GM23338 (cell line): ENCODE results near the gene PDHB. TPM values are rescaled to one million over a fixed set of nuclear protein-coding genes. Genes with fewer than 3 reads are reported as not detected.

Experiments
- ATAC-seq: fragments of 200-7000 bp; cut with Tn5 transposase; 3 replicates; pipeline ENCODE4 v1.9.1; 2020
- DNase-seq: peaks from one replicate; pipeline ENCODE4 v3.0.0-alpha.2; 2015; ENCODE audit warnings: low spot score
- H2AFZ ChIP-seq: fragments of 200-600 bp; sonication (generic); 2 replicates; pipeline ENCODE4 v1.8.0; 2016; ENCODE audit warnings: antibody characterized with exemption, mild to moderate bottlenecking, moderate library complexity
- H3F3A ChIP-seq: fragments of 200-600 bp; sonication (generic); replicated peaks from 2 replicates; pipeline ENCODE4 v1.8.0; 2017; ENCODE audit warnings: antibody characterized with exemption, mixed run types, low read depth
- H3K27ac ChIP-seq: fragments of 200-600 bp; sonication (generic); 2 replicates; pipeline ENCODE4 v1.6.1; 2016; ENCODE audit warnings: low read depth
- H3K27me3 ChIP-seq: fragments of 200-600 bp; sonication (generic); 2 replicates; pipeline ENCODE4 v1.8.0; 2016; ENCODE audit warnings: mild to moderate bottlenecking, mixed run types, moderate library complexity; ENCODE audit not compliant: insufficient read depth
- H3K36me3 ChIP-seq: fragments of 200-600 bp; sonication (generic); 2 replicates; pipeline ENCODE4 v1.8.0; 2016; ENCODE audit warnings: mild to moderate bottlenecking; ENCODE audit not compliant: insufficient read depth
- H3K4me1 ChIP-seq: fragments of 200-600 bp; sonication (generic); 2 replicates; pipeline ENCODE4 v1.8.0; 2016; ENCODE audit warnings: mild to moderate bottlenecking, moderate library complexity; ENCODE audit not compliant: insufficient read depth
- H3K4me2 ChIP-seq: fragments of 200-600 bp; sonication (generic); 2 replicates; pipeline ENCODE4 v1.7.1; 2017; ENCODE audit warnings: mixed run types
- H3K4me3 ChIP-seq: fragments of 200-600 bp; sonication (generic); 2 replicates; pipeline ENCODE4 v1.6.1; 2016; ENCODE audit warnings: mixed run types
- H3K79me2 ChIP-seq: fragments of 200-600 bp; sonication (generic); replicated peaks from 2 replicates; pipeline ENCODE4 v1.8.0; 2017; ENCODE audit warnings: mild to moderate bottlenecking; ENCODE audit not compliant: insufficient read depth
- H3K9me2 ChIP-seq: fragments of 200-600 bp; sonication (generic); 2 replicates; pipeline ENCODE4 v1.8.0; 2017; ENCODE audit not compliant: insufficient read depth
- H4K20me1 ChIP-seq: fragments of 200-600 bp; sonication (generic); replicated peaks from 2 replicates; pipeline ENCODE4 v1.8.0; 2017; ENCODE audit warnings: mild to moderate bottlenecking; ENCODE audit not compliant: insufficient read depth
- H3K27ac Mint-ChIP-seq: 2 replicates; pipeline ENCODE4 v1.8.0; 2020; ENCODE audit warnings: inconsistent platforms, mild to moderate bottlenecking, moderate library complexity, mixed read lengths
- H3K27me3 Mint-ChIP-seq: 3 replicates; pipeline ENCODE4 v1.8.0; 2022; ENCODE audit warnings: low read depth, mild to moderate bottlenecking, moderate library complexity, mixed read lengths, inconsistent platforms; ENCODE audit not compliant: insufficient read depth, poor library complexity
- H3K36me3 Mint-ChIP-seq: 3 replicates; pipeline ENCODE4 v1.8.0; 2021; ENCODE audit warnings: low read depth, mild to moderate bottlenecking, inconsistent platforms, moderate library complexity, mixed read lengths
- H3K4me1 Mint-ChIP-seq: 3 replicates; pipeline ENCODE4 v1.8.0; 2020; ENCODE audit warnings: mild to moderate bottlenecking, inconsistent platforms, mixed read lengths
- H3K4me3 Mint-ChIP-seq: 3 replicates; pipeline ENCODE4 v1.8.0; 2021; ENCODE audit warnings: moderate library complexity, mild to moderate bottlenecking, inconsistent platforms, mixed read lengths
- H3K9me3 Mint-ChIP-seq: 3 replicates; pipeline ENCODE4 v1.8.0; 2020; ENCODE audit warnings: moderate library complexity, mild to moderate bottlenecking, inconsistent platforms, mixed read lengths
- CREB1 ChIP-seq: fragments of 250-450 bp; sonication (Bioruptor Pico); IDR thresholded peaks from 2 replicates; pipeline ENCODE4 v1.5.0; 2020; ENCODE audit warnings: low read depth, mild to moderate bottlenecking, moderate library complexity
- EZH2 ChIP-seq: fragments of 200-600 bp; sonication (generic); IDR thresholded peaks from one replicate; pipeline ENCODE4 v1.8.0; 2017; ENCODE audit warnings: antibody characterized with exemption, mild to moderate bottlenecking, low read depth; ENCODE audit not compliant: unreplicated experiment
- EZH2phosphoT487 ChIP-seq: fragments of 200-600 bp; sonication (generic); IDR thresholded peaks from one replicate; pipeline ENCODE4 v1.8.1; 2018; ENCODE audit warnings: antibody characterized with exemption; ENCODE audit not compliant: unreplicated experiment
- JUNB ChIP-seq: IDR thresholded peaks from one replicate; pipeline ENCODE4 v1.6.1; 2016; ENCODE audit warnings: antibody characterized with exemption; ENCODE audit not compliant: unreplicated experiment
- NANOG ChIP-seq: IDR thresholded peaks from 2 replicates; pipeline ENCODE4 v1.6.1; 2016; ENCODE audit warnings: antibody characterized with exemption, borderline replicate concordance
- POLR2AphosphoS5 ChIP-seq: IDR thresholded peaks from 2 replicates; pipeline ENCODE4 v1.6.1; 2016; ENCODE audit warnings: antibody characterized with exemption, low read depth
- ZNF114 ChIP-seq: fragments of 250-450 bp; sonication (Bioruptor Pico); IDR thresholded peaks from 2 replicates; pipeline ENCODE4 v1.5.0; 2020; ENCODE audit warnings: mild to moderate bottlenecking, moderate library complexity
- ZNF331 ChIP-seq: fragments of 250-450 bp; sonication (Bioruptor Pico); IDR thresholded peaks from 2 replicates; pipeline ENCODE4 v1.5.0; 2020; ENCODE audit warnings: low read depth, mild to moderate bottlenecking, moderate library complexity
- polyA plus RNA-seq: library from polyadenylated mRNA; unstranded; fragments of >200 nt; fragmentation: Nextera tagmentation; extraction: Ambion mirVana; gene quantifications from 2 replicates; pipeline ENCODE4 v1.2.1, GENCODE V29; 2016
- total RNA-seq: library from RNA; depleted of rRNA; stranded (reverse); fragments of >200 nt; shearing (Covaris generic); gene quantifications from 2 replicates; pipeline ENCODE4 v1.2.3, GENCODE V29; 2014
- TF ChIP-seq, protein P1 (sequence below): fragments of 250-450 bp; sonication (Bioruptor Pico); IDR thresholded peaks from 2 replicates; pipeline ENCODE4 v1.5.0; 2020; ENCODE audit warnings: mild to moderate bottlenecking, moderate library complexity
- TF ChIP-seq, protein P2 (sequence below): IDR thresholded peaks from 2 replicates; pipeline ENCODE4 v1.6.1; 2016; ENCODE audit warnings: antibody characterized with exemption
- TF ChIP-seq, protein P3 (sequence below): IDR thresholded peaks from one replicate; pipeline ENCODE4 v1.6.1; 2018; ENCODE audit warnings: antibody characterized with exemption; ENCODE audit not compliant: unreplicated experiment
- TF ChIP-seq, protein P4 (sequence below), 2 experiments: fragments of 200-600 bp in 1 of 2; sonication (generic) in 1 of 2; conservative IDR thresholded peaks; 2 replicates each; pipeline versions ENCODE4 v1.5.1 to v1.6.1; 2016 to 2017; ENCODE audit warnings: antibody characterized with exemption in 2 of 2, low read depth in 2 of 2, mild to moderate bottlenecking in 2 of 2, moderate library complexity in 1 of 2

The PDHB gene
- total and polyA plus RNA-seq, 2 experiments from 2014 or later: 172 to 222 TPM

DNA sequence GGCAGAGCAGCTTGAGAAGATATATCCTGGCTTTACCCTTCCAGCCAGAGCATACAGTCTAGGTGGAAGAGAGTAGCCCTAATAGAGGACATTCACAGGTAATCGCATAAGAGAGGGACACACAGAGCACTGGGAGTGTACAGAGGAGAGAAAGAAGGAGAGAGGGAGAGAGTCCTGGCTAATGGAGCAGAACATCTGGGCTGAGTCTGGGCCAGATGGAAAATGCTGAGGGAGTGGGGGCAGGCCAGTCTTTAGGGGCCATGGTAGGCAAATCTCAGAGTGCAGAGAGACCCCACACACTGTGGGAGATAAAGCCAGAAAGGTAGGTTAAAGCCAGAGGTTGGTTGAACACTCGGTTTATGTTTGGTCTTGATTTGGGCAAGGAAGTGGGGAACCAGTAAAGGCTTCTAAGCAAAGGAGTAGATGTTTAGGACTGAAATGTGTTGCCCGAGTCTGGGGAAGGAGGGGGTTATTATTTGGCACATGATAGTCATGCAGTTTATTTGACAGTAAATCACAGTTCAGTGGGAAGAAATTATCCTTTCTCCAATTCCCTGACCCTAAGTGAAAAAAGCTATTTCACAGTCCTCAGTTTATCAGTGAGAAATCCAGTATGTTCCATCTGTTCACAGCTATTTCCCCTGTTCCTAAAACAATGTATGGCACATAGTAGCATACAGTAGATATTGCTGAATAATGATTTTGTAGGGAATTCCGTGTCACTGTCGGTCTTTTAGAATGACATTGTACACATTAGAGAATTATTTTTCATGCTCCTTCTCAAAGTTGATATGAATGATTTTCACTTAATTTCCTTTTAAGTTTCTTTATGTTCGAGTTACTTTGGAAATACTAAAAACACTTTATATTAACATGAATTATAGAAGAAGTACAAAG lies 45.7 kb downstream of the PDHB start:
- H3K9me2 ChIP-seq: no peaks in the 10 kb centered on the region
- peak overlapping the region; percentile 55; the same call in 1 of the 2 replicates for H3K27ac ChIP-seq
- no peak overlapping the region for H2AFZ ChIP-seq
- H3K4me1 ChIP-seq: peaks cover 18% of the 10 kb centered on the region
- TF ChIP-seq ZNF114 (CRISPR knock-in tag): no peak
- no peak for TF ChIP-seq POLR2AphosphoS5
- TF ChIP-seq EZH2: no peak
- TF ChIP-seq, protein P1, sequence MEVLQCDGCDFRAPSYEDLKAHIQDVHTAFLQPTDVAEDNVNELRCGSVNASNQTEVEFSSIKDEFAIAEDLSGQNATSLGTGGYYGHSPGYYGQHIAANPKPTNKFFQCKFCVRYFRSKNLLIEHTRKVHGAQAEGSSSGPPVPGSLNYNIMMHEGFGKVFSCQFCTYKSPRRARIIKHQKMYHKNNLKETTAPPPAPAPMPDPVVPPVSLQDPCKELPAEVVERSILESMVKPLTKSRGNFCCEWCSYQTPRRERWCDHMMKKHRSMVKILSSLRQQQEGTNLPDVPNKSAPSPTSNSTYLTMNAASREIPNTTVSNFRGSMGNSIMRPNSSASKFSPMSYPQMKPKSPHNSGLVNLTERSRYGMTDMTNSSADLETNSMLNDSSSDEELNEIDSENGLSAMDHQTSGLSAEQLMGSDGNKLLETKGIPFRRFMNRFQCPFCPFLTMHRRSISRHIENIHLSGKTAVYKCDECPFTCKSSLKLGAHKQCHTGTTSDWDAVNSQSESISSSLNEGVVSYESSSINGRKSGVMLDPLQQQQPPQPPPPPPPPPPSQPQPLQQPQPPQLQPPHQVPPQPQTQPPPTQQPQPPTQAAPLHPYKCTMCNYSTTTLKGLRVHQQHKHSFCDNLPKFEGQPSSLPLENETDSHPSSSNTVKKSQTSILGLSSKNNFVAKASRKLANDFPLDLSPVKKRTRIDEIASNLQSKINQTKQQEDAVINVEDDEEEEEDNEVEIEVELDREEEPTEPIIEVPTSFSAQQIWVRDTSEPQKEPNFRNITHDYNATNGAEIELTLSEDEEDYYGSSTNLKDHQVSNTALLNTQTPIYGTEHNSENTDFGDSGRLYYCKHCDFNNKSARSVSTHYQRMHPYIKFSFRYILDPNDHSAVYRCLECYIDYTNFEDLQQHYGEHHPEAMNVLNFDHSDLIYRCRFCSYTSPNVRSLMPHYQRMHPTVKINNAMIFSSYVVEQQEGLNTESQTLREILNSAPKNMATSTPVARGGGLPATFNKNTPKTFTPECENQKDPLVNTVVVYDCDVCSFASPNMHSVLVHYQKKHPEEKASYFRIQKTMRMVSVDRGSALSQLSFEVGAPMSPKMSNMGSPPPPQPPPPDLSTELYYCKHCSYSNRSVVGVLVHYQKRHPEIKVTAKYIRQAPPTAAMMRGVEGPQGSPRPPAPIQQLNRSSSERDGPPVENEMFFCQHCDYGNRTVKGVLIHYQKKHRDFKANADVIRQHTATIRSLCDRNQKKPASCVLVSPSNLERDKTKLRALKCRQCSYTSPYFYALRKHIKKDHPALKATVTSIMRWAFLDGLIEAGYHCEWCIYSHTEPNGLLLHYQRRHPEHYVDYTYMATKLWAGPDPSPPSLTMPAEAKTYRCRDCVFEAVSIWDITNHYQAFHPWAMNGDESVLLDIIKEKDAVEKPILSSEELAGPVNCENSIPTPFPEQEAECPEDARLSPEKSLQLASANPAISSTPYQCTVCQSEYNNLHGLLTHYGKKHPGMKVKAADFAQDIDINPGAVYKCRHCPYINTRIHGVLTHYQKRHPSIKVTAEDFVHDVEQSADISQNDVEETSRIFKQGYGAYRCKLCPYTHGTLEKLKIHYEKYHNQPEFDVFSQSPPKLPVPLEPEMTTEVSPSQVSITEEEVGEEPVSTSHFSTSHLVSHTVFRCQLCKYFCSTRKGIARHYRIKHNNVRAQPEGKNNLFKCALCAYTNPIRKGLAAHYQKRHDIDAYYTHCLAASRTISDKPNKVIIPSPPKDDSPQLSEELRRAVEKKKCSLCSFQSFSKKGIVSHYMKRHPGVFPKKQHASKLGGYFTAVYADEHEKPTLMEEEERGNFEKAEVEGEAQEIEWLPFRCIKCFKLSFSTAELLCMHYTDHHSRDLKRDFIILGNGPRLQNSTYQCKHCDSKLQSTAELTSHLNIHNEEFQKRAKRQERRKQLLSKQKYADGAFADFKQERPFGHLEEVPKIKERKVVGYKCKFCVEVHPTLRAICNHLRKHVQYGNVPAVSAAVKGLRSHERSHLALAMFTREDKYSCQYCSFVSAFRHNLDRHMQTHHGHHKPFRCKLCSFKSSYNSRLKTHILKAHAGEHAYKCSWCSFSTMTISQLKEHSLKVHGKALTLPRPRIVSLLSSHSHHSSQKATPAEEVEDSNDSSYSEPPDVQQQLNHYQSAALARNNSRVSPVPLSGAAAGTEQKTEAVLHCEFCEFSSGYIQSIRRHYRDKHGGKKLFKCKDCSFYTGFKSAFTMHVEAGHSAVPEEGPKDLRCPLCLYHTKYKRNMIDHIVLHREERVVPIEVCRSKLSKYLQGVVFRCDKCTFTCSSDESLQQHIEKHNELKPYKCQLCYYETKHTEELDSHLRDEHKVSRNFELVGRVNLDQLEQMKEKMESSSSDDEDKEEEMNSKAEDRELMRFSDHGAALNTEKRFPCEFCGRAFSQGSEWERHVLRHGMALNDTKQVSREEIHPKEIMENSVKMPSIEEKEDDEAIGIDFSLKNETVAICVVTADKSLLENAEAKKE (CRISPR knock-in tag): no peak
- no peak for TF ChIP-seq JUNB
- no peak for TF ChIP-seq NANOG
- TF ChIP-seq, protein P2, sequence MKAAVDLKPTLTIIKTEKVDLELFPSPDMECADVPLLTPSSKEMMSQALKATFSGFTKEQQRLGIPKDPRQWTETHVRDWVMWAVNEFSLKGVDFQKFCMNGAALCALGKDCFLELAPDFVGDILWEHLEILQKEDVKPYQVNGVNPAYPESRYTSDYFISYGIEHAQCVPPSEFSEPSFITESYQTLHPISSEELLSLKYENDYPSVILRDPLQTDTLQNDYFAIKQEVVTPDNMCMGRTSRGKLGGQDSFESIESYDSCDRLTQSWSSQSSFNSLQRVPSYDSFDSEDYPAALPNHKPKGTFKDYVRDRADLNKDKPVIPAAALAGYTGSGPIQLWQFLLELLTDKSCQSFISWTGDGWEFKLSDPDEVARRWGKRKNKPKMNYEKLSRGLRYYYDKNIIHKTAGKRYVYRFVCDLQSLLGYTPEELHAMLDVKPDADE: no peak
- TF ChIP-seq EZH2phosphoT487: no peak
- no peak for TF ChIP-seq CREB1 (CRISPR knock-in tag)
- TF ChIP-seq, protein P3, sequence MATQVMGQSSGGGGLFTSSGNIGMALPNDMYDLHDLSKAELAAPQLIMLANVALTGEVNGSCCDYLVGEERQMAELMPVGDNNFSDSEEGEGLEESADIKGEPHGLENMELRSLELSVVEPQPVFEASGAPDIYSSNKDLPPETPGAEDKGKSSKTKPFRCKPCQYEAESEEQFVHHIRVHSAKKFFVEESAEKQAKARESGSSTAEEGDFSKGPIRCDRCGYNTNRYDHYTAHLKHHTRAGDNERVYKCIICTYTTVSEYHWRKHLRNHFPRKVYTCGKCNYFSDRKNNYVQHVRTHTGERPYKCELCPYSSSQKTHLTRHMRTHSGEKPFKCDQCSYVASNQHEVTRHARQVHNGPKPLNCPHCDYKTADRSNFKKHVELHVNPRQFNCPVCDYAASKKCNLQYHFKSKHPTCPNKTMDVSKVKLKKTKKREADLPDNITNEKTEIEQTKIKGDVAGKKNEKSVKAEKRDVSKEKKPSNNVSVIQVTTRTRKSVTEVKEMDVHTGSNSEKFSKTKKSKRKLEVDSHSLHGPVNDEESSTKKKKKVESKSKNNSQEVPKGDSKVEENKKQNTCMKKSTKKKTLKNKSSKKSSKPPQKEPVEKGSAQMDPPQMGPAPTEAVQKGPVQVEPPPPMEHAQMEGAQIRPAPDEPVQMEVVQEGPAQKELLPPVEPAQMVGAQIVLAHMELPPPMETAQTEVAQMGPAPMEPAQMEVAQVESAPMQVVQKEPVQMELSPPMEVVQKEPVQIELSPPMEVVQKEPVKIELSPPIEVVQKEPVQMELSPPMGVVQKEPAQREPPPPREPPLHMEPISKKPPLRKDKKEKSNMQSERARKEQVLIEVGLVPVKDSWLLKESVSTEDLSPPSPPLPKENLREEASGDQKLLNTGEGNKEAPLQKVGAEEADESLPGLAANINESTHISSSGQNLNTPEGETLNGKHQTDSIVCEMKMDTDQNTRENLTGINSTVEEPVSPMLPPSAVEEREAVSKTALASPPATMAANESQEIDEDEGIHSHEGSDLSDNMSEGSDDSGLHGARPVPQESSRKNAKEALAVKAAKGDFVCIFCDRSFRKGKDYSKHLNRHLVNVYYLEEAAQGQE: no peak
- TF ChIP-seq ZNF331 (CRISPR knock-in tag): no peak
- TF ChIP-seq, protein P4, sequence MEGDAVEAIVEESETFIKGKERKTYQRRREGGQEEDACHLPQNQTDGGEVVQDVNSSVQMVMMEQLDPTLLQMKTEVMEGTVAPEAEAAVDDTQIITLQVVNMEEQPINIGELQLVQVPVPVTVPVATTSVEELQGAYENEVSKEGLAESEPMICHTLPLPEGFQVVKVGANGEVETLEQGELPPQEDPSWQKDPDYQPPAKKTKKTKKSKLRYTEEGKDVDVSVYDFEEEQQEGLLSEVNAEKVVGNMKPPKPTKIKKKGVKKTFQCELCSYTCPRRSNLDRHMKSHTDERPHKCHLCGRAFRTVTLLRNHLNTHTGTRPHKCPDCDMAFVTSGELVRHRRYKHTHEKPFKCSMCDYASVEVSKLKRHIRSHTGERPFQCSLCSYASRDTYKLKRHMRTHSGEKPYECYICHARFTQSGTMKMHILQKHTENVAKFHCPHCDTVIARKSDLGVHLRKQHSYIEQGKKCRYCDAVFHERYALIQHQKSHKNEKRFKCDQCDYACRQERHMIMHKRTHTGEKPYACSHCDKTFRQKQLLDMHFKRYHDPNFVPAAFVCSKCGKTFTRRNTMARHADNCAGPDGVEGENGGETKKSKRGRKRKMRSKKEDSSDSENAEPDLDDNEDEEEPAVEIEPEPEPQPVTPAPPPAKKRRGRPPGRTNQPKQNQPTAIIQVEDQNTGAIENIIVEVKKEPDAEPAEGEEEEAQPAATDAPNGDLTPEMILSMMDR (conservative IDR thresholded peaks at IDR 0.05; ENCODE audit: low read depth in 2 of 2): no peak
- Mint-ChIP-seq H3K27ac (peak overlapping the region; percentile 11), H3K9me3 (no peaks in the 10 kb centered on the region), H3K36me3 (no peaks in the 10 kb centered on the region), H3K4me3 (no peak overlapping the region), H3K4me1 (peaks cover 34% of the 10 kb centered on the region), H3K27me3 (peaks cover 3% of the 10 kb centered on the region)
- H4K20me1 ChIP-seq: no peaks in the 10 kb centered on the region
- DNase-seq (no peak), ATAC-seq (peak; percentile 21; the same call in 2 of the 3 replicates)
- no peaks in the 10 kb centered on the region for H3K36me3 ChIP-seq
- H3K27me3 ChIP-seq: no peaks in the 10 kb centered on the region
- H3K4me3 ChIP-seq: no peak overlapping the region
- H3F3A ChIP-seq: no peaks in the 10 kb centered on the region
- no peak overlapping the region for H3K4me2 ChIP-seq
- H3K79me2 ChIP-seq: no peaks in the 10 kb centered on the region
